Progenitor cell of endocrine pancreas (in vitro differentiated cells): ENCODE measurements around the gene SAP130. TPM values are rescaled to one million over a fixed set of nuclear protein-coding genes. Genes with fewer than 3 reads are reported as not detected.

Experiments
- DNase-seq: peaks from one replicate; pipeline ENCODE4 v3.0.0; 2021; ENCODE audit warnings: low spot score; ENCODE audit not compliant: unreplicated experiment
- H3K27ac Mint-ChIP-seq: 2 replicates; pipeline ENCODE4 v1.8.0; 2021; ENCODE audit warnings: mild to moderate bottlenecking, moderate library complexity, mixed read lengths
- H3K27me3 Mint-ChIP-seq: 2 replicates; pipeline ENCODE4 v1.8.0; 2021; ENCODE audit warnings: mixed read lengths
- H3K36me3 Mint-ChIP-seq: 2 replicates; pipeline ENCODE4 v1.8.0; 2022; ENCODE audit warnings: mixed read lengths; ENCODE audit not compliant: insufficient read depth
- H3K4me1 Mint-ChIP-seq: 2 replicates; pipeline ENCODE4 v1.8.0; 2021; ENCODE audit warnings: low read depth, mixed read lengths
- H3K4me3 Mint-ChIP-seq: 2 replicates; pipeline ENCODE4 v1.8.0; 2021; ENCODE audit warnings: low read depth, mild to moderate bottlenecking, moderate library complexity, mixed read lengths
- H3K9me3 Mint-ChIP-seq: 2 replicates; pipeline ENCODE4 v1.8.0; 2021; ENCODE audit warnings: low read depth, mixed read lengths
- total RNA-seq: library from RNA; stranded (reverse); gene quantifications from 2 replicates; pipeline ENCODE4 v1.2.1, GENCODE V29; 2021
- TF ChIP-seq, protein P1 (sequence below): fragments of 200-600 bp; sonication (generic); IDR thresholded peaks from one replicate; pipeline ENCODE4 v1.5.0; 2021; ENCODE audit warnings: antibody characterized with exemption, mild to moderate bottlenecking; ENCODE audit not compliant: unreplicated experiment

SAP130 gene
- total RNA-seq, 1 donor from 2014 or later = 45.3 TPM

DNA sequence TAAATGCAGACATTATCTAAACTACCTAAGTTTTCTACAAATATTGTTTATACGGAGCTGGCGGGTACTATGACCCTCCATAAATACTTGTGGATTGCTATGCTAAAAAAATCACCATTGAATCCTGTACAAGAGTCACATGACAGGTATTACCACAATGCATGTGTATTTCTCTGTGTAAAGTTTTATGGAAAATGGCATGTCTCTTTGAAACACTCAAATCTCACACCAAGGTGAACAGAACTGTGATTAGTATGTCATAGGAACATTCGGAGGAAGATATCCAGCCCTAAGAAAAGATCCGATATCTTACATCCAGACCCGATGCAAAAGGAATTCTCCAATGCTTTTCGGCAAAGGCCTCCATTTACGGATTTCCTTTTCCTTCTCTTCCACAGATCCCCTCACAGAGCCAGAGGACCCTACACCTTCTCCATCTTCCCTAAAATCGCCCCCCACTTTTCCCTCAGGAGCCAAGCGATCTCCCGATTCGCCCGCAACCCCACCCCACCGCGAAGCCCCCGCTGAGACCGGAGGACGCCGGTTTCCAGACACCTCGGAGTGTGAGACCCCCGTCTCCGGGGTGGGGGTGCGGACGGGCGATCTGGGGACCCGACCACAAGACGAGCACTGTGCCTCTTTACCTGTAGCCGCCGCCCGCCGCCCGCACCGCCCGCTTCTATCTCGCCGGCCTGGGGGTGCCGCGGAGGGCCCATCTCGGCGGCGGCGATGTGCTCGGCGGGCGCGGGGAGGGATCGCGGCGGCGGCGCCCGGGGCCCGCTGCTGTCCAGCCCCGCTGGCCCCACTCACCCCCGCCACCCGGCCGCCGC lies 1.2 kb downstream of the SAP130 start:
- TF ChIP-seq, protein P1, sequence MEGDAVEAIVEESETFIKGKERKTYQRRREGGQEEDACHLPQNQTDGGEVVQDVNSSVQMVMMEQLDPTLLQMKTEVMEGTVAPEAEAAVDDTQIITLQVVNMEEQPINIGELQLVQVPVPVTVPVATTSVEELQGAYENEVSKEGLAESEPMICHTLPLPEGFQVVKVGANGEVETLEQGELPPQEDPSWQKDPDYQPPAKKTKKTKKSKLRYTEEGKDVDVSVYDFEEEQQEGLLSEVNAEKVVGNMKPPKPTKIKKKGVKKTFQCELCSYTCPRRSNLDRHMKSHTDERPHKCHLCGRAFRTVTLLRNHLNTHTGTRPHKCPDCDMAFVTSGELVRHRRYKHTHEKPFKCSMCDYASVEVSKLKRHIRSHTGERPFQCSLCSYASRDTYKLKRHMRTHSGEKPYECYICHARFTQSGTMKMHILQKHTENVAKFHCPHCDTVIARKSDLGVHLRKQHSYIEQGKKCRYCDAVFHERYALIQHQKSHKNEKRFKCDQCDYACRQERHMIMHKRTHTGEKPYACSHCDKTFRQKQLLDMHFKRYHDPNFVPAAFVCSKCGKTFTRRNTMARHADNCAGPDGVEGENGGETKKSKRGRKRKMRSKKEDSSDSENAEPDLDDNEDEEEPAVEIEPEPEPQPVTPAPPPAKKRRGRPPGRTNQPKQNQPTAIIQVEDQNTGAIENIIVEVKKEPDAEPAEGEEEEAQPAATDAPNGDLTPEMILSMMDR = no peak
- no peak for DNase-seq
- Mint-ChIP-seq H3K9me3 (no peaks in the 10 kb centered on the region), H3K4me3 (peak overlapping the region; percentile 90), H3K36me3 (peaks cover under 1% of the 10 kb centered on the region), H3K27ac (peak overlapping the region; percentile 95), H3K27me3 (peaks cover 9% of the 10 kb centered on the region), H3K4me1 (peaks cover 13% of the 10 kb centered on the region)

GRCh38 chr2:128024816-128025215 lies 3.0 kb downstream of the SAP130 start:
- Mint-ChIP-seq H3K27ac (no peak overlapping the region), H3K27me3 (no peaks in the 10 kb centered on the region), H3K4me3 (no peak overlapping the region), H3K9me3 (no peaks in the 10 kb centered on the region), H3K4me1 (peaks cover 18% of the 10 kb centered on the region), H3K36me3 (peaks cover 3% of the 10 kb centered on the region)
- TF ChIP-seq, protein P1 = no peak
- DNase-seq = no peak

DNA sequence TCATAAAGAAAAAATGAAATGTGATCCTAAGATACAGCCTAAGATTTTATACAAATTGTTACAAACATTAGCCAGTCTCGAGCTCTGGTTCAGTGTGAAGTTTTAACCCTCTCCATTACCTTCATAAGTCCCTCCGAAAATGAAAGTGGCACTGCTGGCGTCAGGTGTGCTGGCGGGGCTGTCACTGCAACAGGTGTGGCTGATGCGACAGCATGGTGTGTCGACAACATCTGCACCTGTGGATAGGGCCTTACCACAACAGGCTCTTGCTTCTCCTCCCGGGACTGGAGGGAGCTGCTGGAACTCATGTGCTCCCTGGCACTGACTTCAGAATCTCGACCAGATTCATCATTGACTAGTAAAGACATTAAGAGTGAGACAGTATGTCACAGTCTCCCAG lies 10.3 kb downstream of the SAP130 start:
- Mint-ChIP-seq H3K27me3 (no peaks in the 10 kb centered on the region), H3K9me3 (no peaks in the 10 kb centered on the region)

DNA sequence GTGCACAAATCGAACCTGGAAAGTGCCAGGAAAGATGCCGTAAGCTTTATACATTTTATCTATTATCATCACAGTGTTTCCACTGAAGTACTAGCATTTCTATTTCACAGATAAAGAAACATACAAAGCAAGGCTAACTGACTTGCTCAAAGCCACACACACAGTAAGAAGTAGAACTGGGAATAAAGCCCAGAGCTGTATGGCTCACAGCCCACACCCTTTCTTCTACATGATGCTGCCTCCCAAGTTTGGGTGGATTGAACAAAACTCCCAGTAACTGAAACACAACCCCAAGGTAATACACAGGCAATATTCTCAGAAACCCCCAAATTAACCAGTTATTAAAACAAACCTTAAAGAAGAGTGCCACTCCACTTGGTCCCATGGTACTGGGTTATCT lies 11.2 kb downstream of the SAP130 start:
- Mint-ChIP-seq H3K36me3 (peaks cover 28% of the 10 kb centered on the region), H3K27ac (no peak overlapping the region), H3K27me3 (no peaks in the 10 kb centered on the region), H3K9me3 (no peaks in the 10 kb centered on the region), H3K4me1 (peaks cover 5% of the 10 kb centered on the region), H3K4me3 (no peak overlapping the region)
- TF ChIP-seq, protein P1 = no peak
- DNase-seq = no peak

More for the DNA sequence above, 10.3 kb downstream of the SAP130 start:
- TF ChIP-seq, protein P1 = no peak
- H3K4me1 Mint-ChIP-seq = peaks cover 5% of the 10 kb centered on the region
- DNase-seq = no peak
- H3K4me3 Mint-ChIP-seq = no peak overlapping the region
- no peak overlapping the region for H3K27ac Mint-ChIP-seq
- H3K36me3 Mint-ChIP-seq = peaks cover 28% of the 10 kb centered on the region

DNA sequence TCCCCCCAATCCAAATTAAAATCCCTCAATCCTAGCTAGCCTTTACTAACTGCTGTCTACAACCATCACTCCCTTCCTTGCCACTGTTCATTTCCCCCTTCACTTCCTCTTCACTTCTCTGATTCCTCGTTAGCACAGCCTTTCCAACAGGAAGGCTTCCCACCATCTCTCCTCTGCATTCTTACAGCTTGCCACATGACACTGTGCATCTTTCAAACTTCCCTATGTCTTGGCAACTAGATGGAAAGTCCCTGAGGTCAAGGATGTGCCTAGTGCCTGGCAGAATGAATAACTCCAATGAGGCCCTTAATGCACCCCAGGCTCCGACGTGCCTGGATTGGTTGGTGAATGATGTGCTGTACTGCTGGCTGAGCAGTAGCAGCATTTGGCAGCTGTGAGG lies 15.2 kb downstream of the SAP130 start:
- H3K36me3 Mint-ChIP-seq = peaks cover 41% of the 10 kb centered on the region
- no peak overlapping the region for H3K4me3 Mint-ChIP-seq
- no peak for DNase-seq
- H3K27ac Mint-ChIP-seq = no peak overlapping the region
- H3K4me1 Mint-ChIP-seq = no peaks in the 10 kb centered on the region
- H3K27me3 Mint-ChIP-seq = no peaks in the 10 kb centered on the region
- no peaks in the 10 kb centered on the region for H3K9me3 Mint-ChIP-seq
- TF ChIP-seq, protein P1 = no peak
